Activated effector memory CD4-positive, alpha-beta T cell treated with anti-CD3 and anti-CD28 coated beads, Interleukin-2, amount 50 U/mL, for 16 hours (primary cell): Measurements from ENCODE around the gene LRCOL1.

Experiments
- DNase-seq: peaks from one replicate; pipeline ENCODE4 v3.0.0-alpha.2; 2020

Gene LRCOL1

DNA sequence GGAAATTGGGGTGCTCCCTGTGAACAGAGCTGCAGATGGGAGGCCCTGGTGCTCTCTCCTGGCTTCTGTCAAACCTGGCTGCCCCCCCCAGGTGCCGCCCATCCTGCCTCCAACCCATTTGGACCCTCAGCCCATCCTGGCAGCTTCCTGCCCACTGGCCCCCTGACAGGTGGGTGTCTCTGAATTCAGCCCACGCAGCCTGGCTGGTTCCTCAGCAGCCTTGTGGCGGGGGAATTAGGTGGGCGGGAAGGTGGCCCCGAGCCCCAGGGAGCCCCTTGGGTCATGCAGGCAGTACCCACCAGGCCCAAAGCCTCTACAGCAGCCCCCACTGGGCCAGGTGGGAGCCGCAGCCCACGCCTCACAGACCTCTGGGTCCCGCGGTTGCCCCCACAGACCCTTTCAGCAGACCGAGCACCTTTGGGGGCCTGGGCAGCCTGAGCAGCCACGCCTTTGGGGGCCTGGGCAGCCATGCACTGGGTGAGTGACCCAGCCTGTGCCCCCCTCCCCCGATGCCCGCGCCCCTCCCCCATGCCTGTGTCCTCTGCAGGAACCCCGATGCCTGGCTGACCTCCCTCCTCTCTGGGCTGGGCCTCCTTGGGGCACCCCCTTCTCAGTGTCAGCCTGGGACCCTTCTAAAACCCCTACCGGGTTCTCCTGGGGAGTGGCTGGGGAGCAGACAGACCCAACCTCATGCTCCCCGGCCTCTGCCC, 28.9 kb downstream of the LRCOL1 start:
- no peak for DNase-seq

DNA sequence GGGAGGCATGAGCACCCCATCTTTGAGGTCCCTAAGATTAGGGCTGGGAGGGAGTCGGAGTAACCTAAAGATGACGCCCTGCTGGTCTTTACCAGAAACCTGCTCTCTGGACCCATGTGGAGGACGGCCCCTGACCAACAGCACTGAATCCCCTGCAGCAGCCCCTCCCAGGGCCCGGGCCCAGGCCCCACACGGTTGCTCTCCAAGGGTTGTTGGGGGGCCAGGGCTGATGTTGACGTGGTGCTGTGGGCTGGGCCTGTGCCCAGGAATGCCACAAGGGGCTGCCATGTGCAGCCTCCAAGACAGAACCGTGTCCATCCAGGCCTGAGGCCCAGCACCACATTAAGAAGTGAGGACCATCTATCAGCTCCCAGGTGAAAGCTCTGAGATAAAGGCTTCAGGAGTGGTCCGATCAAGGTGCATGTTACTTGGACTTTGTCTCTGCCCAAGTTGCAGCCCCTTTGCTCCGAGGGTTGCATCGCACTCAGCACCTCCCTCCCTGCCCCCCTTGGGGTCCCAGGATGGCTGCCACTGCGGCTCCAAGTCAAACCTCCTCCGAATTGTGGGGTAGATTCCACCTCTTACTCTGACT, 29.6 kb downstream of the LRCOL1 start:
- DNase-seq, result no peak

DNA sequence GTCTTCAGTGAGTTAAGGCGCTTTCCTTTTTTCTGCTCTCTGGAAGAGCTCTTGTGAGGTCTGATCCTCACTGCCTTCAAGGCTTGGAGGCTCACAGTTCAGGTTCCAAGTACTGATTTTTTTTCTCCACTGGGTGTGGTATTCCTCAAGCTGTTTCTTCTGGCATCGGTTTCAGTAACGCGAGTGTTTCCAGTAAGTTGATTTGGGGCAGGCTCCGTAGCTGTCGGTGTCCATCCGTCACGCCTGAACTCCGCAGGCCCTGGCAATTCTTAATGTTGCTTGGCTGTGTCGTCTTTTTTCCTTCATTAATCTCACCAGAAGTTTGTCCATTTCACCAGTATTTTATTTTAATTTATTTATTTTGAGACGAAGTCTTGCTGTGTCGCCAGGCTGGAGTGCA, 30.6 kb downstream of the LRCOL1 start:
- DNase-seq, result no peak

DNA sequence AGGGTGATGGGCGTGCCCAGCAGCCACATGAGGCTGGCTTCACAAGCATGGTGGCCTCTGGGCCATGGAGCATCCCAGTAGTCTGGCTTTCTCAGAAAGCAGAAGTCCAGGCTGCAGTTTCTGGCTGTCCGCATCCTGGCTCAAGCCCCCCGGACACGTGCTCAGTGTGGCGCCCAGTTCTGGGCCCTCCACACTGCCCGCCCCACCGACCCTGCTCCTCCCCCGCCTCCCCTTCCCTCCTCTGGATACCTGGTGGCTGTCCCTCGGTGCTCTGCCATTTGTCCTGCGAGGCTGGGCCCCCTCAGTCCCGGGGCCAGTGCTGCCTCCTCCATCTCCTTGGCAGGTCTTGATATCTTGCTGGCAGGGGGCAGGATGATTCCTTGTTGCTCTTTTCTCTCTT, 31.6 kb downstream of the LRCOL1 start:
- no peak for DNase-seq

DNA sequence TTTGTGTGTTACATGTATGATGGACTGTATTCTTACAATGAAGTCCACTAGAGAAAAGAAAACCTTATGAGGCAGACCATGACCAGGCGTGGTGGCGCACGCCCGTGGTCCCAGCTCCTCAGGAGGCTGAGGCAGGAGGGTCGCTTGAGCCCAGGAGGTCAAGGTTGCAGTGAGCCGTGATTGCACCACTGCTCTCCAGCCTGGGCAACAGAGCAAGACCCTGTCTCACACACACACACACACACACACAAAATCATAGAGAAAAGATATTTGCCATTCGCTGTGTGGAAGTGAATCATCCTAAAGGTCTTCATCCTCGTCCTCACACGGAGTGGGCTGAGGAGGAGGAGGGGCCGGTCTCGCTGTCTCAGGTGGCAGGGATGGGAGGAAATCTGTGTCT, 32.3 kb downstream of the LRCOL1 start:
- no peak for DNase-seq

DNA sequence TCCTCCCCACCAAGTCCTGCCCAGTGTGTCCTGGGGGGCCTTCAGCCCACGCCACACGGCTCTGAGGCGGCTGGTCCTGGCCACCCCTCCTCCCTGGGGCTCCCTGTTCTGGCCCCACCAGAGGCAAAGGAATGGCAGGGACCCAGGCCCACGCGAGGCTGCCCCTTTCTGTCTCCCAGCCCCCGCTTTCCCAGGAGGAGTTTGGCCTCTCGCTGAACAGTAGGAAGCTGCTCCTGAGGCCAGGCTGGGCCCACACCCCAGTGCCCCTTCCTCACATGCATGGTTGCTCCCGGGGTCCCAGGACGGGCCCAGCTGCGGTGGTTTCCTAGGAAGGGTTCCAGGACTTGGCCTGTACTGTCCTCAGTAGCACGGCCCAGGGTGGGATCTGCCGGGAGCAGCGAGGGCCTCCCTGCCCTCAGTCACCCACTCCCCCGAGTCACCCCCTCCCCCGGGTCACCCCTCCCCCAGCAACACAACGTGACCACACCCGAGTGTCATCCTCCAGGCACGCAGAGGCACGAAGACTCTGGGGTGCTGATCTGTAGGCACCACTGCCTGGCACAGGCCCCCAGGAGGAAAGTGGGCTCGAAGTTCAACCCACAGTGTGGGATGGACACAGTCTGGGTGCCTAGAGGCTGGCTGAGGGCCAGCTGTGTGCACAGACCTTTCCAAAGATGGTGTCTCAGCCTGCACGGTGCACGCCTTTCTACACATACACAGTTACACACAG, 33.0 kb downstream of the LRCOL1 start:
- DNase-seq, result no peak

DNA sequence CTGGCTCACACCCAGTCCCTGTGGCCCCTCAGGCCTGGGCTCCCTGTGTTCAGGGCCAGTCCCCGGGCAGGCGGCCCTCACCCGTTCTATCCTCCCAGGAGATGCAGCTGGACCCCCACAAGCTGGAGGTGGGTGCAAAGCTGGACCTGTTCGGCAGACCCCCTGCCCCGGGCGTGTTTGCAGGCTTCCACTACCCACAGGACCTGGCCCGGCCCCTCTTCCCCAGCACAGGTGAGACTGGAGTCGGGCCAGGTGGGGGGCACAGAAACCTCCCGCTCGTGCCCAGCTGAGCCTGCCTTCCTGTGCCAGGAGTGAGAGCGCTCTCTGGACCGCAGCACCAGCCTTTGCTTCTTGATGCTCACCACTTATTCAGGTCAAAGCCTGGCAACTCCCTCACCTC, 33.7 kb downstream of the LRCOL1 start:
- DNase-seq, result no peak

DNA sequence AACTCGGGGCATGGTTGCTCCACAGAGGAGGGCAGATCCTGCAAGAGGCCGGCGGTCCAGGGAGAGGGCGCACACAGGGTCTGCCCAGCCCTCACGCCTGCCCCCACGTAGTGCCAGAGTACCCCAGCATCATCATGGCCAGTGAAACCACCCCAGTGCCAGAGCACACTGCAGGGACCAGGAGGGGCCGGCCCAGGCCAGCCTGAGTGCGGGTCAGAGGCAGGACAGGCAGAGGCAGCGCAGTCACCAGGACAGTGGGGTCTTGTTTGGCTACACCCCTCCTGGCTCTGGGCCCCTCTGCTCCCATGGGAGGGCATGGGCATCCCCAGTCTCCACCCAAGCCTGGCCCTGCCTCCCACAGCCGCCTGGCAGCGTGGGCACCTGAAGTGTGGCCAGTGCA, 34.7 kb downstream of the LRCOL1 start:
- DNase-seq, result no peak

DNA sequence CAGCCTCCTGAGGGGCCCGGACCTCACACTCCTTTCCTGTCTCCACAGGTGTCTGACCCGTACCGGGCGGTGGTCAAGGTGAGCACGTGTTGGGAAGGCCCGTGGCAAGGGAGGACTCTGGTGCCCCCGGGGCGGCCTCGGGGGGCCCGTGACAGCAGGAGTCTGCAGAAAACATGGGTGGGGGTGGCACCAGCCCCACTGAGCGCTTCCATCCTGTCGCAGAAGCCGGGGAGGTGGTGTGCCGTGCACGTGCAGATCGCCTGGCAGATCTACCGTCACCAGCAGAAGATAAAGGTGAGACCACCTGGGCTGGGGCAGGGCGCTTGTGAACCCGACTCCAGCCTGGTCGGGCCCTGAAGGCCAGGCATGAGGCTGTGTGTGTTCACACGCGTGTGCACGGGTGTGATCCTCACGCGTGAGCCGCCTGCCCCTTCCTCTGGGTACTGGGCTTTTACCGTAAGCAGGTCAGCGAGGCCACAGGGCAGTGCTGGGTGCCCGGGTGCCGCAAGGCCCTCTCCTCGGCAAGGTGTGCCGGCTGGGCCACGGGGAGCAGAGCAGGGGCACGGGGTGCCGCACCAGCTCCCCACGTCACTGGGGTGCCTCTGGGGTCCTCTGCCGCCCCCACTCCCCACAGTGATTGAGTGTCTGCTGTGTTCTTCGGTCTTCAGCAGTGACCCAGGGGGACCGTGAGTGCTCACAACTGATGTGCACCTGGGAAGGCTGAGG, 35.9 kb downstream of the LRCOL1 start:
- no peak for DNase-seq

DNA sequence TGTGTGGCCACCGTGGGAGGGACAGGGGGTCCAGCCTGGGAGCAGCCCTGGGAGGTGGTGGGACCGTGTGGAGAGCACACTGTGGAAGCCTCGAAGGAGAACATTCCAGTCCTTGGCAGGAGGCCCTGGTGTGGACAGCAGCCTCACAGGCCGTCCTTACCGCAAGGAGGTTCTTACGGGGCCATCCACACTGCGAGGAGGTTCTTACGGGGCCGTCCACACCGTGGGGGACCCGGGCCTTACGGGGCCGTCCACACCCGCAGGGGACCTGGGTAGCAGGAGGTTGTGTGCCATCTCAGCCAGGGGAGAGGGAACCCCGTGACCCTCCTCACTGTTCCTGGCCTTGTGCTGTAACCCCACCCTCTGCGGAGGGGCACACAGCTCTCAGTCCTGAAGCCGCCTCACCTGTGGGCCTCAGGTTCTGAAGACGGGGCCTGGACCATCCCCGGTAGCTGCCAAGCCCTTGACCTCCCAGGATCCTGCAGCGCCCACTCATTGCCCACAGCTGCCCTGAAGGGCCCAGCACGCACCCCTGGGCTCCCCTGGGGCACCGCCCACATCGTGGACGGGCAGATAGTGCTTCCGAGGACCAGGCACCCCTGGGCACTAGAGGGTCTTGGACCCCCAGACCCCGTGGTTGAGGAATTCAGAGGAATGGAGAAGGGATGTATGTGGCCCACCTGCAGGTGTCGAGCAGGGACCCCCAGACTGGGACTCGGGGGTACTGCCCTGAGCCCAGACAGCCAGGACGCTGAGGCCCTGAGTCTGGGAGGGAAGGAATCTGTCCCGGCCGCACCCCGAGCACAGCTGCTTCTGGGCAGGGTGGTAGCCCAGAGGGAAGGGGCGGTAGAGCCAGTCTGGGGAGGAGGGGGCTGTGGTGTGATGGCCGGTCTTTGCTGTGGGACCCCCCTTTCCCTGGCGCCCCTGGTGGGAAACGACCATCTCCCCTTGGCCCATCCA, 37.3 kb downstream of the LRCOL1 start:
- no peak for DNase-seq

DNA sequence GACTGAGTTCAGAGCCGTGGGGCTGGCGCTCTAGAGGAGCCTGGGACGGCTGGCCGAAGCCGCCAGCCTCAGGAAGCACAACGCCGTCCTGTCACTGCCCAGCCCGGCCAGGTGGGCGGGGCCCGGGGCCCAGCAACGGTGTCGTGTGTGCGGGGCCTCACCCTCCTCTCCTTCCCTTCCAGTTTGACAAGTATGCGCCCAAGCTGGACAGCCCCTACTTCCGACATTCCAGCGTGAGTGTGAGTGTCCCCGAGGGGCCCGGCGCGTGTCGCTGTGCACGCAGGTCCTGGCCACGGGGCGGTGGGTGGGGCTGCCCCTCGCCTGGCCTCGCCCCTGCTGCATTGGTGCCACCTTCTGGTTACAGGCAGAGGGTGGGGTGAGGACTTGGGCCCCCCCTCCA, 38.3 kb downstream of the LRCOL1 start:
- DNase-seq, result no peak

DNA sequence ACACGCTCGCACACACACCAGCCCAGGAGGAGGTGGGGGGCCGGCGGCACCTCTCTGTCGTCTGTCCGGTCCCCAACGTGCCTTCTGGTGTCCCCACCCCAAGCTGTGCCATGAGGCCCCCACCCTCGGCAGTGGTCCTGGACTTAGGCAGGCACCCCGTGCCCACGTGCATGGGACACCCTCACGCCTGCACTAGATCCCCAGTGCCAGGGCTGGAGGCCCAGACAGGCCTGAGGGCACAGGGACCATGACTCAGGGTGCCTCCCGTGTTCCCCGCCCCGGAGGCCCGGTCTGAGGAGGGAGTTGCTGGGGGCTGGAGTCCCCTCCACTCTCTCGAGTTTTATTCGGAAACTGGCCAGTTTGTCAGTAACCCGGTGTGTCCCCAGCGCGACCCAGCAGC, 38.8 kb downstream of the LRCOL1 start:
- no peak for DNase-seq

DNA sequence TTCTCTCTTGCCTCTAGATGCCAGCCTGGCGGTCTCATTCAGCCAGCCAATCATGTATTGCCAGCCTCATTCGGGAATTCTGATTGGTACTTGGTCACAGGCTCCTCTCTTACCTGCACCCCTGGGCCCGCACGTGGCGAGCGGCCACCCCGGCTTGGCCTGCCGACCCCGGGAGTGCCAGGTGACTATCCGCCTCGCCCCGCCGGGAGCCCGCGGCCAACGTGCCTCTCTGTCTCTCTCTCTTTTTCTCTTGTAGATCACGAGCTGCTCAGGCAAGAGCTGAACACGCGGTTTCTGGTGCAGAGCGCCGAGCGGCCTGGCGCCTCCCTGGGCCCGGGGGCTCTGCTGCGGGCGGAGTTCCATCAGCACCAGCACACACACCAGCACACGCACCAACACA, 39.3 kb downstream of the LRCOL1 start:
- no peak for DNase-seq

DNA sequence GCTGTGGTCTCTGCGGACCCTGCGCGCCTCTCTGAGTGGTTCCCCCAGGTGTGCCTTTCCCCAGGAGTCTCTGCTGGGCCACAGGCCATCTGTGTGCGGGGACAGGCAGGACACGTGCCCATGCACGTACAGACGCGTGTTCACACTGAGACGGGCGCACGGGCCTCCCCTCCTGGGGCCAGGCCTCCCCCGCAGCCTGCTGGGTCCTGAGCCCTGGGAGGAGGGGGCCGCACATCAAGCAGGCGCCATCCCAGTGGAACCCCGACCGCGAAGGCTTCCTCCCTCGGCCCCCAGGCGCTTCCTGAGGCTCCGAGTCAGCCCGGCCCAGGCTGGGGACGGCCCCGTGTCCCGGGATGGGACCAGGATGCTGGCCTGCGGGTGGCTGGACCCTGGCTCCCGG, 39.7 kb downstream of the LRCOL1 start:
- no peak for DNase-seq

DNA sequence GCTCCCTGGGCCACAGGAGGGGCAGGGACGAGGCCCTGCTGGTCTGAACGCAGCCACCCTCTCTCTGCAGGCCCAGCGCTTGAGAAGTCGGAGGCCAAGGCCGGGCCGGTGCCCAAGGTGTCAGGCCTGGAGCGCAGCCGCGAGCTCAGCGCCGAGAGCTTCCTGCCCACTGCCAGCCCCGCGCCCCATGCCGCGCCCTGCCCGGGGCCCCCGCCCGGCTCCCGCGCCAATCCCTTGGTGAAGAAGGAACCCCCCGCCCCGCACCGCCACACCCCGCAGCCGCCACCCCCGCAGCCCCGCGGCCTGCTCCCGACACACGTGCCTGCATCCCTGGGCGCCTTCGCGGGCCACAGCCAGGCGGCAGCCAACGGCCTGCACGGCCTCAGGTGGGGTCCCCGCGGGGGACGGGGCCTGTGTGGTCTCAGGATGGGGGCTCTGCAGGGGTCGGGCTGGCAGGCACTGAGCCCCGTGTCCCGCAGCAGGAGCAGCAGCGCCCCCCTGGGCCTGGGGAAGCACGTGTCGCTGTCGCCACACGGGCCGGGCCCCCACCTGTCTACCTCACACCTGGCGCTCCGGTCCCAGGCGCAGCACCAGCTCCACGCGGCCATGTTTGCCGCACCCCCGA, 40.4 kb downstream of the LRCOL1 start:
- no peak for DNase-seq

DNA sequence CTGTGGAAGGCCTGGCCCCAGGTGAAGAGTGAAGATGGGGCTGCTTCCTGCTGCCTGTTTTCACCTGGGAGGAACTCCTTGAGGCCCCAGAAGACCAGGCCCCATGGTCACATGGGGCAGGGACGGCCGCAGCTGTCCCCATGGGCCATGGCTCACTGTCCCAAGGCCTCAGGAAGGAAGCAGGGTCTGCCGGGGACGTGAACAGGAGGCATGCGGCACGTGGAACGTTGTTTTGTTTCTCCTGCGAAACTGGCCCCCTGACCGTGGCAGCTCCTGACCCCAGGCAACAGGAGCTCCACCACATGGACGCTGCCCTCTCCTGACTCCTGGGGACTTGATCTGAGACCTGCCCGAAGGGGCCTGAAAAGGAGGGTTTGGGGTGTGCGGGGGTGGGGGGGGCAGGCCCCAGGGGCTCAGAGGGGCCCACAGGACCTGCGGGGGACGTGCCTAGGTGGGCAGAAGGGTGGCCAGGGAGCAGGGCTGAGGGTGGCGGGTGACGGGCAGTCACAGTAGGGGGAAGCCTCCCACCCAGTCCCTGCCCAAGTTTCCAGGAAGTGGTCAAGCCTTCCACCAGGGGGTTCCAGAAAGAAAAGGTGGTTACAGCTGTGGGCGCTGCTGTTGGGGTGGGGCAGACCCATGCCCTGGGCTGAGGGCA, 41.4 kb downstream of the LRCOL1 start:
- no peak for DNase-seq

DNA sequence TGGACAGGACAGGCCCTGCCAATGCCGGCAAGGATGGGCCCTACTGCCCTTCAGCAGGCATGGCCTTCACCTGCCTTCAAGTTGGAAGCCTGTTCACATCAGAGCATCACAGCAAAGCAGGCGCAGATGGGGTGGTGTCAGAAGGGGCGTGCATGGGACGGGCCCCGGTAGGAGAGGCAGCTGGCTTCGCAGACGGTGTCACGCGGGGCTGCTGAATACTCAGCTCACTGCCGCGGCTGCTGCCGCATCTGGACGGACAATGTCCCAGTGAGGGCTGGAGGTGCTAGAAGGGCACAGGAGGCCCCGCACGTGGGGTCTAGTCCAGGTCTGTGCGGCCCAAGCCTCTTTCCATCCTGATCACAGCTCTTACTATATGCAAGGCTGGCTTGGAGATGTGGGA, 42.1 kb downstream of the LRCOL1 start:
- no peak for DNase-seq

DNA sequence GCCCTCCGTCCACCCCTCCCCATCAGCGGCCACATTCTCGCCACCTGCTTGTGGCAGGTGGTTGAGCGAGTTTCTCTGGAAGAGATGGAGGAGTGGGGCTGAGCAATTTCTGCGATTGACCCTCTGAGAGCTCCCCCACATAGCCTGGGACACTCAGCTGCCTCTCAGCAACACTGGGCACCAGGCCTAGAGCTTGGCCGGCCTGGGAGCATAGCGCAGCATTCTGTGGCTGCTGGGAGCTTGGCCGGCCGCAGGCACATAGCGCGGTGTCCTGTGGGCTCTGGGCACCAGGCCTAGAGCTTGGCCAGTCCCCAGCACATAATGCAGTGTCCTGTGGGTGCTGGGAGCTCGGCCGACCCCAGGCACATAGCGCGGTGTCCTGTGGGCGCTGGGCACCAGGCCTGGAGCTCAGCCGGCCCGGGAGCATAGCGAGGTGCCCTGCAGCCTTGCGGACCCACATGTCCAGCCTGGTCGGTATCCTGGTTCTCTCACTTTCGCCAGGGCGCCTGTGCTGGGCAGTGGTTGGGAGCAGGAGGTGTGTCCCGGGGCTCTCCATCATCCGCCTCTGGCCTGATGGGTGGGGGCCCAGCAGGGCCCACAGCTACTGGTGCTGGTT, 43.8 kb downstream of the LRCOL1 start:
- DNase-seq, result no peak

DNA sequence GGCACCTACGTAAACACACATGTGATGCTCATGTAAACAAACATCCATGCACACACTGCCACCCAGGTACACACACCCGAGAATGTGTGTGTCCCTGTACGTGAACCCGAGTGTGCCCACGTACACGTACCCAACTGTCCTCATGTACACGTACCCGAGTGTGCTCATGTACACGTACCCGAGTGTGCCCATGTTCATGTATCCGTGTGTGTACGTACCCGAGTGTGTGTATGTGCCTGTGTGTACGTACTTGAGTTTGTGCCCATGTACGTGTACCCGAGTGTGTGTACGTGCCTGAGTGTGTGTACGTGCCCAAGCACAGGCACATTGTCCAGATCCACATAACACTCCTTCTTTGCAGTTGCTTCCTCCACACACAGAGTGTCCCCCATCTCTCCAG, 45.0 kb downstream of the LRCOL1 start:
- DNase-seq, result no peak

DNA sequence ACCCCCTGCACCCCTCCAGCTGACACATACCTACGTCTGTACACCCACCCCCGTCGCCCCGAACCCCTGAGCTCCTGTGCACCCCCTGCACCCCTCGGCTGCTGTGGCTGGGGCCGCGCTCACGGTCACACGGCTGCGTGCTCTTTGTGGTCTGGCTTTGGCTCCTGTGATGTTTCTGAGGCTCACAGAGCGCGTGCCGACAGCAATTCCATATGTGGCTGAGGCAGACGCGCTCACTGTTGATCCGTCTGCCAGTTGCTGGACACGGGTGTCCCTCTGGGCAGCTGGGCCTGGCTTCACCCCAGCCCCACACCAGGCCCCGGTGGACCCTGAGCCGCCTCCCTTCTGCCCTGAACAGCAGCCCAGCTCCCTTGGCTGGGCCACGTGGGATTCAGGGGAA, 46.5 kb downstream of the LRCOL1 start:
- no peak for DNase-seq

DNA sequence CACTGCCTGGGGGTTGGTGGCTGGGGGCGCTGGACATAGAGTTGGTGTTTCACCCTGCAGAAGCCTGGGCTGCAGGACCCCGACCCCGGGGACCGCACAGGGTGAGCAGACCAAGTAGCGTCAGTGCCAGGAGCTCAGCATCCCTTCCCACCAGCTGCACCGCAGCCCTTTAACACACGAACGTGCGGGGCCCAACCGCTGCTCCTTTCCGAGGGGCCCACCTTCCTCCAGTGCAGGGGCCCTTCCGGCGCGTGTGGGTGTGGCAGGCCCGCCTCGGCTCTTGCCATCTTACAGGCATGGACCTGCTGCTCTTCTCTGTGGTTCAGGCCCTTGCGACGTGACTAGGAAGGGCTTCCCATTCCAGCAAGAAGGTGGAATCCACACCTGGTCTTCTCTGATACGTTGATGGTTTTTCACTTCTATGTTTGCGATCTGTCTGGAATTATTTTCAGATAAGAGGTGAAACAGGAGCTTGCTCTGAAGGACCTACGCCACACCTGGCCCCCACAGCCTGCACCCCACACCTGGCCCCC, 47.8 kb downstream of the LRCOL1 start:
- no peak for DNase-seq
